ENCODE results near the gene SF3B2. TPM values are rescaled to one million over a fixed set of nuclear protein-coding genes. Genes with fewer than 3 reads are reported as not detected.

The SF3B2 gene
- total and polyA plus RNA-seq, 2 experiments from 2014 or later = 120 to 155 TPM

DNA sequence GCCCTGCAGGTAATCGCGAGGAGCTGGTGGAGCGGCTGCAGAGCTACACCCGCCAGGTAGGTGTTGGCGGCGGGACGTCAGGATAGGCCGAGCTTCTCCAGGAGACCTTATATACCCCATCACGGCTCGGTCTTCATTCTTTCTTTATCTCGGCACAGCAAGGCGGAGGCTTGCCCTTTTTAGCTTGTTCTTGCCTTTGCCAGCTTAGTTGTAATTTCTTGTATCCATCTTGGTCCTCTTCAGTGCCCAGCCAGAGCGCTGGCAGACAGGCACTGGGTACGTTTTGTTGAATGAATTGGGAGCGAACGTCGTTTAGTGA lies 459 bp downstream of the SF3B2 start:
- H3K27ac ChIP-seq = peak overlapping the region; percentile 90
- peaks cover 3% of the 10 kb centered on the region for H3K36me3 ChIP-seq (replicated peaks; ENCODE audit: insufficient read depth, low read depth)
- peaks cover 5% of the 10 kb centered on the region for H4K20me1 ChIP-seq (ENCODE audit: insufficient read depth, poor library complexity, severe bottlenecking)
- H3K4me2 ChIP-seq = peak overlapping the region; percentile 93
- H3K79me2 ChIP-seq = peaks cover 47% of the 10 kb centered on the region
- DNase-seq (ENCODE audit: low spot score) = no peak
- no peaks in the 10 kb centered on the region for H3K9me3 ChIP-seq (ENCODE audit: low read depth)
- H3K4me1 ChIP-seq (ENCODE audit: insufficient read depth) = peaks cover 22% of the 10 kb centered on the region
- TF ChIP-seq, protein P1, sequence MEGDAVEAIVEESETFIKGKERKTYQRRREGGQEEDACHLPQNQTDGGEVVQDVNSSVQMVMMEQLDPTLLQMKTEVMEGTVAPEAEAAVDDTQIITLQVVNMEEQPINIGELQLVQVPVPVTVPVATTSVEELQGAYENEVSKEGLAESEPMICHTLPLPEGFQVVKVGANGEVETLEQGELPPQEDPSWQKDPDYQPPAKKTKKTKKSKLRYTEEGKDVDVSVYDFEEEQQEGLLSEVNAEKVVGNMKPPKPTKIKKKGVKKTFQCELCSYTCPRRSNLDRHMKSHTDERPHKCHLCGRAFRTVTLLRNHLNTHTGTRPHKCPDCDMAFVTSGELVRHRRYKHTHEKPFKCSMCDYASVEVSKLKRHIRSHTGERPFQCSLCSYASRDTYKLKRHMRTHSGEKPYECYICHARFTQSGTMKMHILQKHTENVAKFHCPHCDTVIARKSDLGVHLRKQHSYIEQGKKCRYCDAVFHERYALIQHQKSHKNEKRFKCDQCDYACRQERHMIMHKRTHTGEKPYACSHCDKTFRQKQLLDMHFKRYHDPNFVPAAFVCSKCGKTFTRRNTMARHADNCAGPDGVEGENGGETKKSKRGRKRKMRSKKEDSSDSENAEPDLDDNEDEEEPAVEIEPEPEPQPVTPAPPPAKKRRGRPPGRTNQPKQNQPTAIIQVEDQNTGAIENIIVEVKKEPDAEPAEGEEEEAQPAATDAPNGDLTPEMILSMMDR (IDR thresholded peaks at IDR 0.05; ENCODE audit: poor library complexity) = no peak
- TF ChIP-seq EZH2phosphoT487 (IDR thresholded peaks at IDR 0.05; ENCODE audit: low read depth, severe bottlenecking, unreplicated experiment) (no peak), EZH2 (IDR thresholded peaks at IDR 0.05; ENCODE audit: borderline replicate concordance) (no peak)
- H3K9me2 ChIP-seq (replicated peaks; ENCODE audit: insufficient read depth) = no peaks in the 10 kb centered on the region
- H3K27me3 ChIP-seq = no peaks in the 10 kb centered on the region
- H3K4me3 ChIP-seq = peak overlapping the region; percentile 80
- no peak overlapping the region for H2AFZ ChIP-seq
- 3% methylated on average over 17 of the region's 17 CpGs for WGBS (ENCODE audit: low lambda C conversion rate, missing lambda C conversion rate)

DNA sequence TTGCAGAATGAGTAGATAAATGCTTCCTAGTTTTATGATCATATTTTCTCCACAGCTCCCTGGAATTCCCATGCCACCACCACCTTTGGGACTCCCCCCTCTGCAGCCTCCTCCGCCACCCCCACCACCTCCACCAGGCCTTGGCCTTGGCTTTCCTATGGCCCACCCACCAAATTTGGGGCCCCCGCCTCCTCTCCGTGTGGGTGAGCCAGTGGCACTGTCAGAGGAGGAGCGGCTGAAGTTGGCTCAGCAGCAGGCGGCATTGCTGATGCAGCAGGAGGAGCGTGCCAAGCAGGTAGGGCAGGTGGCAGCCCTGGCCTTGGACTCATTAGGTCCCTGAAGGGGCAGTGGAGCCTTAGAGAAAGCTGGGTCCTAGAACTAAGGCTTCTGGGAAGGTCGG lies 2.9 kb downstream of the SF3B2 start:
- H3K79me2 ChIP-seq = peaks cover 54% of the 10 kb centered on the region
- H3K27me3 ChIP-seq = no peaks in the 10 kb centered on the region
- H3K4me2 ChIP-seq = no peak overlapping the region
- peaks cover 3% of the 10 kb centered on the region for H3K36me3 ChIP-seq (replicated peaks; ENCODE audit: insufficient read depth, low read depth)
- H3K9me3 ChIP-seq (ENCODE audit: low read depth) = no peaks in the 10 kb centered on the region
- no peak overlapping the region for H3K27ac ChIP-seq
- WGBS (ENCODE audit: low lambda C conversion rate, missing lambda C conversion rate) = 99% methylated on average over 7 of the region's 7 CpGs
- peaks cover 18% of the 10 kb centered on the region for H3K4me1 ChIP-seq (ENCODE audit: insufficient read depth)
- peaks cover 5% of the 10 kb centered on the region for H4K20me1 ChIP-seq (ENCODE audit: insufficient read depth, poor library complexity, severe bottlenecking)
- DNase-seq (ENCODE audit: low spot score) = no peak
- H3K4me3 ChIP-seq = no peak overlapping the region
- TF ChIP-seq, protein P1 (IDR thresholded peaks at IDR 0.05; ENCODE audit: poor library complexity) = no peak
- no peak for TF ChIP-seq EZH2 (IDR thresholded peaks at IDR 0.05; ENCODE audit: borderline replicate concordance)
- no peak for TF ChIP-seq EZH2phosphoT487 (IDR thresholded peaks at IDR 0.05; ENCODE audit: low read depth, severe bottlenecking, unreplicated experiment)
- H2AFZ ChIP-seq = no peak overlapping the region
- no peaks in the 10 kb centered on the region for H3K9me2 ChIP-seq (replicated peaks; ENCODE audit: insufficient read depth)

DNA sequence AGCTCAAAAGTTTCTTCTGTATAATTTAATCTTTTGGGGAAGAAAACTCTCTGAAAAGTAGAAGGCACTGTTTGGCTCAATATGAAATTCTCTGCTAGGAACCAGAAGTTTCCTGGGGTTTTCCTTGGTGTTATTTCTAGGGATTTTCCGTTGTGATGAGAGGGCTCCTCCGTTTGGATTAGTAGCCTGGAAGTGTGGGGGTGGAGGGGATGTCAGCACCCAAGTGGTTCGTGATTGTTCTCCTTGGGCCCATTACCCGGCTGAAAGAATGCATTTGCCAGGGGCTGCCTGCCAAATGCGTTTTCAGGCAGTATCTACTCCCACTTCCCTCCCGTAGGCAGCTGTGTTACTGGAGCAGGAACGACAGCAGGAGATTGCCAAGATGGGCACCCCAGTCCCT lies 4.3 kb downstream of the SF3B2 start:
- Histone ChIP-seq H3K27ac (no peak overlapping the region), H4K20me1 (ENCODE audit: insufficient read depth, poor library complexity, severe bottlenecking) (peaks cover 5% of the 10 kb centered on the region), H3K9me3 (ENCODE audit: low read depth) (no peaks in the 10 kb centered on the region), H2AFZ (no peak overlapping the region), H3K9me2 (replicated peaks; ENCODE audit: insufficient read depth) (no peaks in the 10 kb centered on the region), H3K36me3 (replicated peaks; ENCODE audit: insufficient read depth, low read depth) (peaks cover 3% of the 10 kb centered on the region), H3K4me3 (no peak overlapping the region), H3K27me3 (no peaks in the 10 kb centered on the region), H3K4me1 (ENCODE audit: insufficient read depth) (peaks cover 7% of the 10 kb centered on the region), H3K79me2 (peaks cover 57% of the 10 kb centered on the region), H3K4me2 (no peak overlapping the region)
- TF ChIP-seq, protein P1 (IDR thresholded peaks at IDR 0.05; ENCODE audit: poor library complexity) = no peak
- TF ChIP-seq EZH2phosphoT487 (IDR thresholded peaks at IDR 0.05; ENCODE audit: low read depth, severe bottlenecking, unreplicated experiment) = no peak
- TF ChIP-seq EZH2 (IDR thresholded peaks at IDR 0.05; ENCODE audit: borderline replicate concordance) = no peak
- WGBS (ENCODE audit: low lambda C conversion rate, missing lambda C conversion rate) = 93% methylated on average over 7 of the region's 7 CpGs
- DNase-seq (ENCODE audit: low spot score) = no peak
